ENCODE results near the gene SORCS1. TPM values are rescaled to one million over a fixed set of nuclear protein-coding genes. Genes with fewer than 3 reads are reported as not detected.

Gene SORCS1
- total RNA-seq, 1 donor from 2014 or later: 13.6 TPM

DNA sequence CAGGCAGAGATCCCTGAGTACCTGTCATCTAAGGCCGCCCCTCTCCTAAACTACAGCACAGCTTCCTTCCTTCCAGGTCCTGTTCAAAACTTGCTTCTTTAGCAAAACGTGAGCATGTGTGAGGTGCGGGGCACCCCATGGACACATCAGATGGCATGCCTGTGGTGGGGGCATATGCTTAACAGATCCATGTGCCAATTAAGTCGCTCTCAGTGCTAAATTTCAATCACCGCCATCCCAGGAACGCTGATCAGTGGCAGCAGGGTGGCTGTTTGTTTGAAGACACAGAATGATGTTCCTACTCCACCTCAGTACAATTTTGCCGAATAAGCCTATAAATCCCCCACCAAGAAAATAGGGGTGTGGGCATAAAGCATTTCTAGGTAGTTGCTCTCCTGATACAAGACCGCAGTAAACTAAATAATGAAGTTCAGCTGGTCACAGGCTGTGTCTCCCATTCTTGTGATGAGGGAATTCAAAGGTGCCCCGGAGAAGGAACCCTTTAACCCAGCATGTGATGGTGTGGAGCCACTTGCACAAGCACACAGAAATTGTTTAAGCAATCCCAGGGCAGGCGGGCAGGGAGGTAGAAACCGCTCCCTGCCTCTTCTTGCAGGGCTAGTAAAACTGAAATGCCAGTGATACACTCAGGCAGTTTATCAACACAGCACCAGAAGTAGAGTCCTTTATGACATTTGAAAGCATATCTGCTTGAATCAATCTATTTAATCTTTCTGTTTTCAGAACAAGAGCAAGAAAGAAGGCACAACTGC is 205.7 kb downstream of the SORCS1 start:
- DNase-seq (ENCODE audit: low spot score, unreplicated experiment): no peak
- TF ChIP-seq CTCF (IDR thresholded peaks at IDR 0.05; ENCODE audit: unreplicated experiment): no peak
- H3K4me3 Mint-ChIP-seq (ENCODE audit: low read depth): no peak overlapping the region
- peaks cover 2% of the 10 kb centered on the region for H3K36me3 Mint-ChIP-seq (ENCODE audit: insufficient read depth)
- peaks cover 3% of the 10 kb centered on the region for H3K9me3 Mint-ChIP-seq (ENCODE audit: low read depth)
- no peaks in the 10 kb centered on the region for H3K27me3 Mint-ChIP-seq
- no peak overlapping the region for H3K27ac Mint-ChIP-seq
- H3K4me1 Mint-ChIP-seq (ENCODE audit: low read depth): no peaks in the 10 kb centered on the region

GRCh38 chr10:106957823-106958588 is 206.5 kb downstream of the SORCS1 start:
- no peaks in the 10 kb centered on the region for H3K27me3 Mint-ChIP-seq
- peaks cover 3% of the 10 kb centered on the region for H3K9me3 Mint-ChIP-seq (ENCODE audit: low read depth)
- no peak overlapping the region for H3K4me3 Mint-ChIP-seq (ENCODE audit: low read depth)
- H3K4me1 Mint-ChIP-seq (ENCODE audit: low read depth): no peaks in the 10 kb centered on the region
- no peak overlapping the region for H3K27ac Mint-ChIP-seq
- TF ChIP-seq CTCF (IDR thresholded peaks at IDR 0.05; ENCODE audit: unreplicated experiment): no peak
- no peak for DNase-seq (ENCODE audit: low spot score, unreplicated experiment)
- H3K36me3 Mint-ChIP-seq (ENCODE audit: insufficient read depth): peaks cover 2% of the 10 kb centered on the region

DNA sequence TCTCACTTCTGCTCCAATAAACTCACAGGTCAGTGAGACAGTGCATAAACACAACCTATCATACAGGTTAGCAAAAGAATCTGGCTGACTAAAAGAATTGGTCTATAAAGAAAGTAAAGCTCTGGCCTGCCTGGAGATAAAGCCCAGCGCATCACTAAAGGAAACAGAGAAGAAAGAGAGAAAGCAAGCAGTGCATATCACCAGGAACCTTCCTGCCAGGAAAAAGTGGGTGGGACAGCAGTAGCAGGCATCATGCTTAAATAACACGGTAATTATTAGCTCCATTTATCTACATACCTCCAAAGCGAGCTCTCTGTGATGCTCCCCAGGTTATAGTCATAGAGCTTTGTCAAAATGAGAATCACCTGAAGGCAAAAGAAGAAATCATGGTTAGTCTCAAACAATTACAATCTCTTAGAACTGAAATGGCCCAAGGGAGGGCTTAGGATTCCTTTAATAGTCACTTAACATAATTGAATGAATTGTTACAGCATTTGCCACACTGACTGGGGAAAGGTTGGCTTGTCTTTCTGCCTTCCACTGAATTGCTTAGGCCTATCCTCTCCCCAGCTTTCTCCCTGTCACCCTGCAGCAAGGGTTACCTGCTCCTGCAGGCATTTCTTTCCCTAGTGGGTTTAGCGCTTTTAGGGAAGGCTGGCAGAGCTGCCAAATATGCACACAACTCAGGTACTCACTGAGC is 208.1 kb downstream of the SORCS1 start:
- TF ChIP-seq CTCF (IDR thresholded peaks at IDR 0.05; ENCODE audit: unreplicated experiment): no peak
- no peak overlapping the region for H3K4me3 Mint-ChIP-seq (ENCODE audit: low read depth)
- no peaks in the 10 kb centered on the region for H3K4me1 Mint-ChIP-seq (ENCODE audit: low read depth)
- H3K27ac Mint-ChIP-seq: peak overlapping the region; percentile 79
- peaks cover 3% of the 10 kb centered on the region for H3K9me3 Mint-ChIP-seq (ENCODE audit: low read depth)
- no peak for DNase-seq (ENCODE audit: low spot score, unreplicated experiment)
- no peaks in the 10 kb centered on the region for H3K36me3 Mint-ChIP-seq (ENCODE audit: insufficient read depth)
- H3K27me3 Mint-ChIP-seq: no peaks in the 10 kb centered on the region

- Mint-ChIP-seq H3K4me3 (ENCODE audit: low read depth) (no peak overlapping the region), H3K27me3 (no peaks in the 10 kb centered on the region), H3K27ac (no peak overlapping the region), H3K9me3 (ENCODE audit: low read depth) (peaks cover 3% of the 10 kb centered on the region), H3K36me3 (ENCODE audit: insufficient read depth) (no peaks in the 10 kb centered on the region), H3K4me1 (ENCODE audit: low read depth) (peaks cover 2% of the 10 kb centered on the region)
- no peak for TF ChIP-seq CTCF (IDR thresholded peaks at IDR 0.05; ENCODE audit: unreplicated experiment)
- DNase-seq (ENCODE audit: low spot score, unreplicated experiment): no peak
Observed at GRCh38 chr10:106955133-106955532, 209.4 kb downstream of the SORCS1 start.

GRCh38 chr10:106952033-106952432 is 212.5 kb downstream of the SORCS1 start:
- Mint-ChIP-seq H3K4me1 (ENCODE audit: low read depth) (peaks cover 6% of the 10 kb centered on the region), H3K27ac (no peak overlapping the region), H3K4me3 (ENCODE audit: low read depth) (no peak overlapping the region), H3K27me3 (no peaks in the 10 kb centered on the region), H3K9me3 (ENCODE audit: low read depth) (peaks cover 3% of the 10 kb centered on the region), H3K36me3 (ENCODE audit: insufficient read depth) (no peaks in the 10 kb centered on the region)
- TF ChIP-seq CTCF (IDR thresholded peaks at IDR 0.05; ENCODE audit: unreplicated experiment): no peak
- DNase-seq (ENCODE audit: low spot score, unreplicated experiment): no peak
